ENCODE results near the gene SHANK1.

GRCh38 chr19:50719566-50719965, at the start of gene SHANK1:
- no peak for TF ChIP-seq CTCF (IDR thresholded peaks at IDR 0.05; ENCODE audit: insufficient read depth, low read length)
- no peak for TF ChIP-seq GABPA (IDR thresholded peaks at IDR 0.05; ENCODE audit: low read depth)
- TF ChIP-seq POLR2AphosphoS5 (IDR thresholded peaks at IDR 0.05; ENCODE audit: low read depth), result no peak
- no peak for TF ChIP-seq SPI1 (IDR thresholded peaks at IDR 0.05; ENCODE audit: borderline replicate concordance, low read depth)

Data from HL-60 (cell line).